Renal cortex interstitium (tissue), 15 donors: ENCODE measurements around the gene CD109. TPM values are rescaled to one million over a fixed set of nuclear protein-coding genes. Genes with fewer than 3 reads are reported as not detected.

Source experiments
- DNase-seq, 11 donors: peaks; one replicate each; pipeline ENCODE4 v3.0.0-alpha.2; 2013; ENCODE audit warnings: low read depth in 9 of 11, low spot score in 4 of 11; ENCODE audit errors: extremely low read depth in 1 of 11
- long read RNA-seq, 16 experiments: transcript quantifications; one replicate each; lab custom pipeline, GENCODE V29; 2026
- polyA plus RNA-seq, 3 donors: library from polyadenylated mRNA; unstranded; fragments of 120-200 nt; gene quantifications; one replicate each; pipeline ENCODE4 v1.2.1, GENCODE V29; 2013; ENCODE audit not compliant: insufficient read length in 3 of 3

CD109 gene
- polyA plus RNA-seq = 10 to 100 TPM; 11.9 to 14.9 (median 12.8) TPM
- long read RNA-seq, donor 1 = 0 reads
- long read RNA-seq, donor 2 = 0 reads
- long read RNA-seq, donor 3, full-length matches to known transcripts = 1 of 1 reads
- long read RNA-seq, donor 3, partial matches to known transcripts = 0 of 1 reads
- long read RNA-seq, donor 3, other reads (novel, unspliced or antisense) = 0 of 1 reads
- long read RNA-seq, donor 4 = 0 reads
- long read RNA-seq, donor 5 = 0 reads
- long read RNA-seq, donor 6 = 0 reads
- long read RNA-seq, donor 7 = 0 reads
- long read RNA-seq, donor 8 = 0 reads
- long read RNA-seq, donor 9 = 0 reads
- long read RNA-seq, donor 10 = 0 reads
- long read RNA-seq, donor 11 = 0 reads
- long read RNA-seq, donor 12 = 0 reads
- long read RNA-seq, donor 13 = 0 reads
- long read RNA-seq, donor 14 = 0 reads
- long read RNA-seq, donor 15 = 0 reads
- long read RNA-seq, donor 16, full-length matches to known transcripts = 1 of 7 reads
- long read RNA-seq, donor 16, partial matches to known transcripts = 6 of 7 reads
- long read RNA-seq, donor 16, other reads (novel, unspliced or antisense) = 0 of 7 reads

- DNase-seq = peak in 8 of 11 donors; percentile 32 to 51 (median 42)
Observed at GRCh38 chr6:73695619-73696421, at the start of gene CD109. Gene CD109, plus strand, starts transcription at chr6:73696203. Its CDS starts 13 bp downstream, at chr6:73696216.

GRCh38 chr6:73648166-73648565 is 47.8 kb upstream of the CD109 start:
- no peak for DNase-seq

- no peak for DNase-seq
Observed at GRCh38 chr6:73649783-73650182, 46.2 kb upstream of the CD109 start.

GRCh38 chr6:73652637-73653570 is 43.1 kb upstream of the CD109 start:
- peak in 7 of 11 donors; percentile 18 to 36 (median 31) for DNase-seq

- peak; percentile 78 to 94 (median 87) for DNase-seq
Observed at GRCh38 chr6:73653571-73654424, 42.2 kb upstream of the CD109 start, which contains the start of gene SLC17A5. Gene SLC17A5, minus strand, starts transcription at chr6:73653992. Its CDS starts 106 bp downstream, at chr6:73653886.

GRCh38 chr6:73655341-73655917 is 40.6 kb upstream of the CD109 start:
- no peak for DNase-seq

- no peak for DNase-seq
Observed at GRCh38 chr6:73656531-73657145, 39.4 kb upstream of the CD109 start.

- DNase-seq = no peak
Observed at GRCh38 chr6:73657201-73657600, 38.8 kb upstream of the CD109 start.

- DNase-seq = no peak
Observed at GRCh38 chr6:73664701-73665100, 31.3 kb upstream of the CD109 start.

- DNase-seq = no peak
Observed at GRCh38 chr6:73665686-73666319, 30.2 kb upstream of the CD109 start.

- no peak for DNase-seq
Observed at GRCh38 chr6:73666393-73666792, 29.6 kb upstream of the CD109 start.

GRCh38 chr6:73667798-73668197 is 28.2 kb upstream of the CD109 start:
- DNase-seq = no peak

- no peak for DNase-seq
Observed at GRCh38 chr6:73669005-73669404, 27.0 kb upstream of the CD109 start.

- DNase-seq = no peak
Observed at GRCh38 chr6:73671911-73672685, 23.9 kb upstream of the CD109 start.

- peak in 9 of 11 donors; percentile 50 to 84 (median 65) for DNase-seq
Observed at GRCh38 chr6:73675466-73676098, 20.4 kb upstream of the CD109 start.
